ENCODE data around the gene SELENON.

Gene SELENON

DNA sequence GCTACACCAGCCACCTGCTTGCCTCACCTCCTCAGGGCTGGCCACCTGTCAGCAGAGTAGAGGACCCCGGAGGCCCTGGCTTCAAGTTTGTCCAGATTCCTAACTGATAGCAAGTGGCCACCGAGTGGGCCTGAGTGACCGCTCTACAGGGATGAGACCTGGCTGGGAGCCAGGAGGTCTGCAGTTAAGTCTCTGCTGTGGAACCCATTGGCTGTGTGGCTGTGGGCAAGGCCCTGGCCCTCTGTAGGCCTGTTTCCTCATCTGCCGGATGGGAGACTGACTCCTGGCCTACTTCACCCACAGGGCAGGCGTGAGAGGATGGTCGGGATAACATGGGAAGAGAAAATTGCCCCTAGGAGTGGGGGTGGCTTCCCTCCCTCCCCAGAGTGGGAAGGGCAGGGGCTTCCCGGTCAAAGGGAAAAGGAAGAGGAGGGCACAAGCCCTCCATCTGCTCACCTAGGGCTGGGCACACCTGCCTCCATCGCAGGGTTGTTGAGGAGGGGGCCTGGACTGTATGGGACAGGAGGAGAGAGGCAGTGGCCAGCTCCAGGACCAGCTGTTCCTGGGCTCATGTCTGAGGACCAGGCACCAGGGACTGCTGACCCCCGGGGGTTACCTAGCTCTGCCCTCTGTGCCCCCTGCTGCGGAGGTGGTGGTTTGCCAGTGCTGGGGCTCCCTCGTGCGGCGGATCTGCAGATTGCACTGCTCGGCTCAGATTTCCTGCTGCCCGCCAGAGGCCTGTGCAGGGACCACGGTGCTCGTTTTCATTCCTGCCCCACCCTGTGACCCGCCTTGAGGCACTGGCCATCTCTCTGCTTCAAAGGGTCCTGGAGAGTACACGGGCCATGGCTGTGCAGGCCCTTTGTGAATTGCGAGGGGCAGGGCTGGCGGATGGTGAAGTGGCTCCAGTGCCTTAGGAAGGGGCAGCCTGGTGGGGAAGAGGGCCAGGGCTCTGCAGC is 10.6 kb downstream of the SELENON start:
- no peak for DNase-seq

DNA sequence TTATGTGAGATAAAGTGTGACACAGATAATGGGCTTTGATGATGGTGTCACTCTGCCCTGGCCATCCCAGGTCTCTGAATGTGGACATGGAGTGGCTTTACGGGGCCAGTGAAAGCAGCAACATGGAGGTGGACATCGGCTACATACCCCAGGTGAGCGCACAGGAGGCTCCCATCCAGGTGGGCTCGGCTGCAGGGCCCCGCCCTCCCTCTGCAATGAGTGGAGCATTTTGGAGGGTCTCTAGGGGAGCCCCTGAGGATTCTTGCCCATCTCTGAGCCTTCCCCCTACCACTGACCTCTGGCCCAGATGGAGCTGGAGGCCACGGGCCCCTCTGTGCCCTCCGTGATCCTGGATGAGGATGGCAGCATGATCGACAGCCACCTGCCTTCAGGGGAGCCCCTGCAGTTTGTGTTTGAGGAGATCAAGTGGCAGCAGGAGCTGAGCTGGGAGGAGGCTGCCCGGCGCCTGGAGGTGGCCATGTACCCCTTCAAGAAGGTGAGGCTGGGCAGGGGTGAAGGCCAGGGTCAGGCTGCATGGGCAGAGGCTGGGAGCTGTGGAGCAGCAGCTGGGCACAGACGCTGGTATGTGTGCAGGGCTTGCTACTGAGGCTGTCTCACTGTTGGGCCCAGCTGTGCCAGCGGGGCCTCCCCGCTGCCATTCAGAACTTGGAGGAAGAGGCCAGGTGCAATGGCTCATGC is 11.5 kb downstream of the SELENON start:
- no peak for DNase-seq

DNA sequence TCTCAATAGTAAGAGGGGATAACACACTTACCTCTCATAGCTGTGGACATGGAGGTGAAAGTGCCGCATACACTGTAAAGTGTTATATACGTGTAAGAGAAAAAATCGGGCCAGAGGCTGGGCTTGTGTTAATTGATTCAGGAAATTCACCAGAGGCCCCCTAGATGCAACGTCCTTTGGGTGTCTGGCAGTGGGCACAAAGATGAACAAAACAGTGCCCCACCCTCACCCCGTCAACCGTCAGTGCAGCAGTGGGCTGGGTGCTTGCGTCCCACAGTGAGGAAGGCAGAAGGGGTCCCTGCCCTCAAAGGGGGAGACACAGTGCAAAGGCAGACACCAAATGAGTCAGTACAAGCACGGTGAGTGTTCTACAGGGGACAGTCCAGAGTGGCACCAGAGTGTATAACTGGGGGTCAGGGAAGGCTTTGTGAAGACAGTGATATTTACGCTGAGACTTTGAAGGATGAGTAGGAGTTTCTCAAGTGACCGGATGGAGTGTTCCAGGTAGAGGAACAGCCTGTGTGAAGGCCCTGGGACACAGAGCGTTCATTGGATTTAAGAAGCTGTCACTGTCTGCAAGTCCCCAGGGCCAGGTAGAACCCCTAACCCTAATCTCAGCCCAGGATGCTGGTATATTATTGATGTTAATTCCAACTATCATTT is 13.2 kb downstream of the SELENON start:
- no peak for DNase-seq

DNA sequence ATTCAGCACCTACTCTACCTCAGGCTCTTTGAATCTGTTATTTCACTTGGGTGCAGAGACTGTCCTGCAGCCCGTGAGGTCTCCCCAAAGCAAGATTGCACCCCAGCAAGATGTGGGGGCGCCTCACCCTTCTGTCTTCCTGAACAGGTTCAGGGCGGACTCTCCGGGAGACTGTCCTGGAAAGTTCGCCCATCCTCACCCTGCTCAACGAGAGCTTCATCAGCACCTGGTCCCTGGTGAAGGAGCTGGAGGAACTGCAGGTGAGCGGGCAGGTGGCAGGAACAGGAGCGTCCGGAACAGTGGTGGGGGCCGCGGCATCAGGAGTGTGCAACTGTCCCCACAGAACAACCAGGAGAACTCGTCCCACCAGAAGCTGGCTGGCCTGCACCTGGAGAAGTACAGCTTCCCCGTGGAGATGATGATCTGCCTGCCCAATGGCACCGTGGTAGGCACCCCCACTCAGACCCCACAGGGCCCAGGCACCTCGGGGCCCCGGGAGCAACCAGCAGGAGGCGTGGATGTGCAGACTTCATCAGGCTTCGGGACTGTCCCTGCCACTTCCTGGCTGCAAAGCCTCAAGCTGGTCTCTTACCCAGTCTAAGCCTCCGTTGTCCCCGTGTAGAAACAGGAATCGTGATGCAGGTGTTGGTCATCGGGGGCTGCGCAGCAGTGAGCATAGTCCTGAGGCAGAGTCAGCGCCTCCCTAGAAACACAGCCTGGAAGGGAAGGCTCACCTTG is 13.9 kb downstream of the SELENON start:
- no peak for DNase-seq

DNA sequence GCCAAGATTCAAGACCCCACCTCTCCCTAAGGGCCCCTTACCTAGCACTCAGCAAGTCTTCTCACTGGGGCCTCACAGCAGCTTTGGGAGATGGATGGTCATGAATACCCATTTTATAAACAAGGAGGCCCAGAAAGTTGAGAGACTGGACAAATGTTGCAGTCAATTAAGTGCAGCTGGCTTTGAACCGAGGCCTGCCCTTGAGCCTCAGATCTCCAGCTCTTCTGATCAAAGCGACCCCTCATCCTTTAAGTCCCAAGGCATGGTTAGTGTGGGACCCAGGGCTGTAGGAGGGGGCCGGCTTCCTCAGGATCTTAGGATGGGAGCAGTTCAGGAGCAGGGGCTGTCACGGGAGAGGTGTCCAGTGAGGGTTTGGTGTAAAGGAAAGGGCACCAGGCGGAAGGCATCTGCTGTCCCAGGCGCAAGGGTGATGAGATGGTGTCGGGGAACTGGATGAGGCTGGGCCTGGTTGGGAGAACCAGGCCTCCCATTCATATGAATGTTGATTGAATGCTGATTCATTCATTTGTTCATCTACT is 14.6 kb downstream of the SELENON start:
- DNase-seq = no peak

DNA sequence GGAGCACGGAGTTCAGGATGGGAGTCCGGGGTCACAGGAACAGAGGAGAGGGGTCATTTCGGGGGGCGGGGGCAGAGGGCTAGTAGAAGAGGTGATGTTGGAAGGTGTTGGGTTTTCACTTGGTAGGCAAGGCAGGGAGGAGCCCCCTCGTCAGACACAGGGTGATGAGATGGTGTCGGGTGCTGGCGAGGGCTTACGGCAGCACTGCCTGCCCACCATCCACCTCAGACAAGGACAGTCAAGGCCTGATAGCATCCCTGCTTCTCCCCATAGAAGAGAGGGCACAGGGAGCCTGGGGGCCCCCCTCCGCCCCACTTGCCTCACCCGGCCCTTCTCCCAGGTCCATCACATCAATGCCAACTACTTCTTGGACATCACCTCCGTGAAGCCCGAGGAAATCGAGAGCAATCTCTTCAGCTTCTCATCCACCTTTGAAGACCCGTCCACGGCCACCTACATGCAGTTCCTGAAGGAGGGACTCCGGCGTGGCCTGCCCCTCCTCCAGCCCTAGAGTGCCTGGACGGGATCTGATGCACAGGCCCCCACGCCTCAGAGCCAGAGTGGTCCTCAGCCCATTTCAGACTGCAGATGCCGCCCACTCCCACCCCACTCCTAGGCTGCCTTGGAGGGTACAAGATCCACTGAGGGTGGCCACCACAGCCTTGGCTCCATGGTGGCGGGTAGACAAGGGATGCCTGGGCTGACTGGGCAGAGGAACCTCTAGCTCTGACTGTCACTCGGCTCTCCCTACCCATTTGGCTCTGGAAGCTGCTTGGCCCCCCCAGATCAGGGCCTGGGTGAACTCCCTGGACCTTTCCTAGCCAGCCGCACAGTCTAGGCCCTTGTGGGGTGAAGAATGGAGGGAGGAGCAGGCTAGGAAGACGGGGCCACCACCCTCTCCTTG is 15.5 kb downstream of the SELENON start:
- DNase-seq = no peak

DNA sequence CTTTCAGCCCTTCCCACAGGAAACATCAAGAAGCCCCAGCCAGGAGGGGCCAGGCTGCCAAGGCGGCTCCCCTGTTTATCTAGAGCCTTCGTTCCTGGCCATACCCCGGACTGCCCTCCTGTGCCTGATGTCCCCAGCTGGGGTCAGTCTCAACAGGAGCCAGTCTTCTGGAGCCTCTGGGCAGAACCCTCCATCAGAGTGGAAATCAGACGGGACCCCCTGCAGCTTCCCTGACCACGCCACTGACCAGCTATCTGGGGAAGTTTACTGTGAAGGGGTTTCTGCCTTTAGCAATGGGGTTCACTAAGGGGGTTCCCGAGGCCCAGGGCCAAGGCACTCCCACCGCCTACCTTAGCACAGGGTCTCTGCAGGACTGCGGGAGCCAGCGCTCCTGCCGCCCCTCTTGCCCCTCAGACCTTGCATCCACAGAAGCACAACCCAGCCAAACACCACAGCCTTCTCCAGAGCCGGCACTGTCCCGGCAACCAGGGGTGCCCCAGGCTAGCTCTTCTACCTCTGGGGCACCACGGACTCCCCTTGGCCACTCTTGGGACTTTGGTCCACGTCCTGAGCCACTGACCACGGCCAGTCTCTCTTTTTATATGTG is 16.2 kb downstream of the SELENON start:
- DNase-seq = no peak

DNA sequence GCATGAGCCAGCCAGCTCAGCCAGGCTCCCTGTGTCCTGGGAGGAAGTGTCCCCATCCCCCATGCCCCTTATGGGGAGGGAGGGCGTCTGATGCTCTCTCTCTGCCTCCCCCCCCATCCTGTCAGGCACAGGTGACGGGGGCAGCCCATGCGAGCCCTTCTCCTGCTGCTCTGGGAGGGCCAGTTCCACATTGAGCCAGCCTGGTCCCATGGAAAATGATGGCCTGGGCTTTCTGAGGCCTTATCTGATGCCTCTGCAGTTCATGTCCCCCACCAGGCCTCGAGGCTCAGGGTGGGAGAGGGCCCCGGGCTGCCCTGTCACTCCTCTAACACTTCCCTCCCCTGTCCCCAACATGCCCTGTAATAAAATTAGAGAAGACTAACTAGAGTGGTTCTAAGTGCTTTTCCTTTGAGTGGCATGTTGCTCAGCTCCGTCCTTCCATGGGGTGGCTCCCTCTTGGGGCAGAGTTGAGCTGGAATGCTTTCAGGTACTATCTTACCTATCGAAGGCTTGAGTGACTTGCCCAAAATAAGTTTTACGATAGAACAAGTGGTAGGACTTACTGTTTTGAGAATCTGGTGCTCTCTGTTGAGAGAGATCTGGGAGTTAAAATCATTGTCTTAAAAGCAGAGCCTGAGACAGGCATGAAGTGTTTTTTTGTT is 18.0 kb downstream of the SELENON start:
- DNase-seq = no peak

DNA sequence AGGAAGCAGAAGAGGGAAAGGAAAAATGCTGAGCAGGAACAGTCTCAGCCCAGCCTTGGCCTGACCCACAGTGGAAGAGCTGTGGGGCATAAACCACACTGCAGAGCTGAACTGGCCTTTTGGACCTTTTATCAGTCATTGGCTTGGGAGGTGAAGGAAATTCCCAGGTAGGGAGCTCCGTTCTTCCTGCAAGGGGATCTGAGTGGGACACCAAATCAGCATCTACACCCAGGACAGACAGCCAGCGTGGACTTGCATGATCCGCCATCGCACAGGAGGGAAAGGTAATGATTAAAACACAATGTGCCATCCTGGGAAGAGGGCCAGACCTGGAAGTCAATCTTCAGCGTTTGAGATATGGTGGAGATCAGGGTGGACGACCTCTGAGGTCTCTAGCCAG is 18.6 kb downstream of the SELENON start:
- no peak for DNase-seq

DNA sequence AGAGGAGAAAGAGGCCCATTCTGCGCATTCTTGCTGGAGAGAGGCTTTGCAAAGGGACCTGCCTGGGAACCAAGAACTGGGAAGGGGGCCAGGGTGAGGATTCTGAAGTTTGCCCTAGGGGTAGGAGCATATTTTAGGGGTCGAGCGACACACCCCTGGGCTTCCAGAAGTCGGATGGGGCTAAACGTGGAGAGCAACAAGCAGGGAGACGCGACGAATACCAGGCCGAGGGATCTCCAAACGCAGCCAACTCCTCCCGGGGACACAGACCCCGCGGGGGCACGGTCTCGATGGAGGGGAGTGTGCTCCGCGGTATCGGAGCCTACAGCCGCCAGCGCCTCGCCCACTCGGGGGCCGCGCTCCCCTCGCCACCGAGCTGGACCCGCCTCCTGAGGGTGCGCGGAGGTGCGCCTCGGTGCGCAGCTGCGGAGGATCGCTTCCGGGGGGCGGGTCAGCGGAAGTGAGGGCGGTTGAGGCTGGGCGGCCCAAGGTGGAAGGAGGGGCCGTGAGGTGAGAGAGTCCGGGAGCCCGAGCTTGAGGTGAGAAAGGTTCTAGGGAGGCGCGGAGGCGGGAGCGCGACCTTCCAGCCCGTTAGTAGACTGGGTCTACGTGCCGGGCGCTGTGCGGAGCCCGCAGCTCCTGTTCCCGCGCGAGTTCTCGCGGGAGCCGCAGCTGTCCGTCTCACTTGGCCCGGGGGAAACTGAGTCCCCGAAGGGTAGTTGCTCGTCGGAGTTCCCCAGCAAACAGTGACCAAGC is 19.7 kb downstream of the SELENON start, which contains the start of gene MTFR1L:
MTFR1L (plus strand) TSS at position 464 of the 756 bp plus-strand sequence. CDS start 3,151 bp downstream, outside the sequence.
- peak; percentile 27 for DNase-seq

DNA sequence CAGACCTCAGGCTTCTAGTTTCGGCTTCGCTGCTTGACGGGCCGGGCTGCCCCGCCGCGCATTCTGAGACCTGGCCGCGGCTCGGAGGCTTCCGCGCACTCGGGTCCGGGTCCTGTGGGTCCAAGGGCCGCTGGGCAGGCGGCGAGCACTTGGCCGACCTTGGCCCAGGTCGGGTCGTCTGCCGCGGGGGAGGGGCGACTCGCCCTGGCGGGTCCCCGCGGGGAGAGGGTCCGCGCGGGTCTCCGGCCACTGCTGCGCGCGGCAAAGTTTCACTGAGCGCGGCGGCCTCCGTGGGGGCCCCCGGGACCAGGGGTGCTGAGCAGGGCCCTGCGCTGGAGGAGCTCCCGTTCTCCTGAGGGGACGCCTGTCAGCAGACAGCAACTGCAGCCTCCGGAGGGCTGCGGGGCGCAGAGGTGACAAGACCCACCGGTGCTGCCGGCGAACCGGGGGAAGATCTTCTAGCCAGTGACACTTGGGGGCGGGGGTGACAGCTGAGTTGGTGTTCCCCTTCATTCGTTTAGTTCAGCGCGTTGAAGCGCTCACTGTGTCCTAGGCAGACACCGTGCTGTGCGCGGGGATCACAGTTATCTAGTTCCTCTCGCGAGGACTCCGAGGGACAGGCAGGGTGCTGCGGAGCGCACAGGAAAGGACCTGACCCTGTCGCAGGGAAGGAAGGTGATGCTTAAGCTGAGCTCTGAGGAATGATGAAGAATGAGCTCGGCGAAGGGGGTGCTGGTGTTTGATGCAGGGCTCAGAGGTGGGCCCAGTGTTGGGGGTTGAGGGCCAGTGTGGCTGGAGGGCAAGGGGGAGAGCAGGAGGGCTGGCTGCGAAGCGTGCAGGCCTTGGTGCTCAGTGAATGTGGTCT is 20.5 kb downstream of the SELENON start:
- no peak for DNase-seq

DNA sequence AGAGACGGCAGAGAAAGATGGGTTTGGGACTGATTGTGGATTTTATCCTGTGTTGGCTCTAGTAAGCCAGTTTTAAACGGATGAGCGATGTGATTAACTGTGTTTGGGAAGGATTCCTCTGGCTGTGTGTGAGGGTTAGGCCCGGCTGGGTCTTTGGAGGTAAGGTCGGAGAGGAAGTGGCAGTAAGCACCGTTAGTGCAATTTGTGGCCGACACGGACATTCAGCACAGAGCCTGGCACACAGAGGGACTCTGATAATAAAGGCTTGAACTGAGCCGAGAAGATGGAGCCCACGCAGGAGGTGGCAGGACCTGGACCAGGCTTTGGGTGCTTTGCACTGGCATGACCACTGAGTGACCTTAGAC is 21.1 kb downstream of the SELENON start:
- DNase-seq = no peak

DNA sequence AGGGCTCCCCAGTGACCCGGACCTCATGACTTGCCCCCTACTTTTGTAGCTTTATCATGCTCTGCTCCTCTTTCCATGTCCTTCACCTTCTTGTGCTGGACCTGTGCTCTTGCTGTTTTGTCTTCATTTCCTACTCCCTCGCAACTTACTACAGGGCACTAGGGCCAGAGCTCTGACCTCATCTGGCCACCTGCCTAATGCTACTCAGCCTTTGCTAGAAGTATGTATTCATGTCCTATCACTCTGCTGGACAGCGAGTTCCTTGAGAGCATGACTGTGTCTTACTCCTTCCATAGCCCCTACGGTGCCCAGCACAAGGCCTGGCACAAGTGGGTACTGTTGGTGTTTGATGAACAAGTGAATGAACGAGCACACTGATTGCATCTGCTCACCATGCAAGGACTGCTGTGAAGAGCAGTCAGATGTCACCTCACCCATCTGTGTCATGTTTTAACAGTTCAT is 21.7 kb downstream of the SELENON start:
- no peak for DNase-seq

DNA sequence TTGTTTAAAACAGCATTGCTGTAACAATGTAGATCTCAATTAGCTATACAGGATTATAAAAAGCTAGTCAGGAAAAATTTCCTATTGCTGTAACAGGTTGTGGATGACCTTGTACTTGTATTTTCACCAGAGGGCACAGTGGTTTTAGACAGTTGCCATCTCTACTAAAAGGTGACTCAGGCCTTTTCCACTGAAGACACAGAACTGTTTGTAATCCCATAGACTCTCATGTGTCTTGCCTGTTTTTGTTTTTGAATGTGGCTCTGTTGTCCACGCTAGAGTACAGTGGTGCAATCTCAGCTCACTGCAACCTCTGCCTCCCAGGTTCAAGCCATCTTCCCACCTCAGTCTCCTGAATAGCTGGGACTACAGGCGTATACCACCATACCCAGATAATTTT is 25.6 kb downstream of the SELENON start:
- no peak for DNase-seq

DNA sequence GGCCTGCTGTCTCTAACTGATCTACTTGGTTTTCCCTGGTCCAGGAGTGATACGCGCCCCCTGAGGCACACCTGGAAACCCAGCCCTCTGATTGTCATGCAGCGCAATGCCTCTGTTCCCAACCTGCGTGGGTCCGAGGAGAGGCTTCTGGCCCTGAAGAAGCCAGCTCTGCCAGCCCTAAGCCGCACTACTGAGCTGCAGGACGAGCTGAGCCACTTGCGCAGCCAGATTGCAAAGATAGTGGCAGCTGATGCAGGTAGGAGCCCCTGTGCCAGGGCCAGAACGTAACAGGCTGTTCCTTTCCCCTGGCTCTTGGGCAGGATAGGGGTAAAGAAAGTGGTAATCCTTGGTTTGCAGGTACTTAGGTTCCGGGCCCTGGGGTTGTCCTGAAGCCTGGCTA is 26.6 kb downstream of the SELENON start:
- no peak for DNase-seq

DNA sequence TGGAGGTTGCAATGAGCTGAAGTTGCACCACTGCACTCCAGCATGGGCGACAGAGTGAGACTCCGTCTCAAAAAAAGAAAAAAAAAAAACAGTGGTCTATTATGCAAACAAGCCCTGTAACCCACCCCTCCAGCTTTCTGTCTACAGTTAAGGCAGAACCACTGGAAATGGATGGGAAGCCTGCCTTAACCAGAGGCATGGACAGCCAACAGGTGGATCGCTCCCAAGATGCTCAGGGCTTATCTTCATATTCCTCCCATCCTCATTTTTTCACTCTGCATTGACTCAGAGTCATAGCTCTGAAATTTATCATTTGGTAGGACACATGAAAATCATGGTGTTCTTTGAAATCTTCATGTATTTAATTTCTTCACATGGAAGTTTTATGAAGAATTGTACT is 28.5 kb downstream of the SELENON start:
- no peak for DNase-seq

DNA sequence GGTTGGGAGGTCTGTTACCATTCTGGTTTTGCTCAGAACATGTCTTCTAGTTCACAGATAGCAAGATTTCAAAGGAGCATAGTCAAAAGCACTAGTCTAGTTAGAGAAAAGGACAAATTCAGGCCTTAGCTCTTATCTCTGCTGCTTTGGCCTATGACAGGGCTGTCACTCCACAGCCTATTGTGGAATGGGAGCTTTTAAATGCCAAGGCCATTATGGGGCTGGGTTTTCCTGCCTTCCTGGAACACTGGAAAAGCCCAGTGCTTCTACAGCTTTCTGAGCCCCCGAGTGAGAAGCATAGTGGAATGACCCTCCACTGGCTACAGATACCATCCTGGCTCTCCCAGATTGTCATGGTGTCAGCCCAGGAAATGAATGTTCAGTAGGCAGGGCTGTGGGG is 29.1 kb downstream of the SELENON start:
- no peak for DNase-seq

DNA sequence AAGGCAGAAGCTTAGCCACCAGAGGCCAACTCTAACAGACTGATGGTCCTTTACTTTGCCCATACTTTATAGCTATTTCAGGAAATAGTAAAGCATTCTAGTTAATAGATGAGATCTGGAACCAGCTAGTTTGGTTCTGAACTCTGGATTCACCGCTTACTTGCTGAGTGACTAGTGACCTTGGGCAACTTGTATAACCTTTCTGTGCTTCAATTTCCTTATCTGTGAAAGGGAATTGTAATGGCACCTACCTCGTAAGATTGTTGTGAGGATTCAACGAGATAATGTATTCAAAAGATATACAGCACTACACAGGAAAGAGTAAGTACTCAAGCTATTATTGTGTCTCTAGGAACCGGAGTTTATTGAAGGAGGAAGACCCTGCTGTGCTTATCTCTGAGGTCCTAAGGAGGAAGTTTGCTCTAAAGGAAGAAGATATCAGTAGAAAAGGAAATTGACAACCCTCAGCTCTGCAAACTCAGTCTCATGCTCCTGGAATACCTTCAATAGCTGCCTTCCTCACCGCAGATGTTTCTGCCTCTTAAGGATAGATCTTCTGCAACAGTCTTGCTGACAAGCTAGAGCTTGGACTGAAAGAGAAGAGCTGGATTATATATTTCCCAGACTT is 31.7 kb downstream of the SELENON start:
- no peak for DNase-seq
